ENCODE results near the gene RALGAPA2. TPM values are rescaled to one million over a fixed set of nuclear protein-coding genes. Genes with fewer than 3 reads are reported as not detected.

RALGAPA2 gene
- total RNA-seq, 1 experiment from 2014 or later: 13.4 TPM

DNA sequence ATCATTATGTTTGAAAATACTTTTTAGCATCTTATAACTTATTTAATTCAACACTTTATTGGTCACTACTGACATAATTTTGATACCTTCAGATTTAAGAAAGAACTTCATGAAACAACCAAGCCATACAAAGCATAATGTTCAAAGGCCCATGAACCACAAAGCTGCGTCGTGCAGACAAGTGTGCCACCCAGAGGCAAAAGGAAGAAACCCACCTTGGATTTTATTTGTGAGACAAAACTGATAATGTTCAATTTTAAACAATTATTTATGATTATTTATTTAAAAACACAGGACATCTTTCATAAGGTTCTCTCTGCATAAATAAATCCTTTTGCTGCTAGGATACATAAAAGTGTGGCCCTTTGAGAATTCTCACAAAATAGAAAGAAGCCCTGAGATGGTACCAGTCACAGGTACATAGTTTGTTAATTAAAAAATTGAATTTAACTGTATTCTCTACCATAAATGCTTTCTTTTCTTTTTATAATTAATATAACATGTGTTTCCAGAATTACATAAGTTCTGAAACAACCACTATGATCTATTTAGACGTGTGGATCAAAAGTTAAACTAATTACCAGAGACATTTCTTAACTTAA, 143.7 kb downstream of the RALGAPA2 start:
- ChIA-PET CTCF (no interaction called here), POLR2A (no interaction called here)
- TF ChIP-seq, protein P1, sequence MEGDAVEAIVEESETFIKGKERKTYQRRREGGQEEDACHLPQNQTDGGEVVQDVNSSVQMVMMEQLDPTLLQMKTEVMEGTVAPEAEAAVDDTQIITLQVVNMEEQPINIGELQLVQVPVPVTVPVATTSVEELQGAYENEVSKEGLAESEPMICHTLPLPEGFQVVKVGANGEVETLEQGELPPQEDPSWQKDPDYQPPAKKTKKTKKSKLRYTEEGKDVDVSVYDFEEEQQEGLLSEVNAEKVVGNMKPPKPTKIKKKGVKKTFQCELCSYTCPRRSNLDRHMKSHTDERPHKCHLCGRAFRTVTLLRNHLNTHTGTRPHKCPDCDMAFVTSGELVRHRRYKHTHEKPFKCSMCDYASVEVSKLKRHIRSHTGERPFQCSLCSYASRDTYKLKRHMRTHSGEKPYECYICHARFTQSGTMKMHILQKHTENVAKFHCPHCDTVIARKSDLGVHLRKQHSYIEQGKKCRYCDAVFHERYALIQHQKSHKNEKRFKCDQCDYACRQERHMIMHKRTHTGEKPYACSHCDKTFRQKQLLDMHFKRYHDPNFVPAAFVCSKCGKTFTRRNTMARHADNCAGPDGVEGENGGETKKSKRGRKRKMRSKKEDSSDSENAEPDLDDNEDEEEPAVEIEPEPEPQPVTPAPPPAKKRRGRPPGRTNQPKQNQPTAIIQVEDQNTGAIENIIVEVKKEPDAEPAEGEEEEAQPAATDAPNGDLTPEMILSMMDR (IDR thresholded peaks at IDR 0.05): peak; percentile 79; the same call in 1 of the 2 replicates
- TF ChIP-seq POLR2AphosphoS5 (IDR thresholded peaks at IDR 0.05; ENCODE audit: low read depth, low read length) (no peak), TCF7L2 (IDR thresholded peaks at IDR 0.05; ENCODE audit: low read depth, low read length) (no peak)
- Histone ChIP-seq H3K4me1 (ENCODE audit: control insufficient read depth, insufficient read depth, low read length) (no peaks in the 10 kb centered on the region), H3K36me3 (ENCODE audit: control insufficient read depth, insufficient read depth, low read length) (no peaks in the 10 kb centered on the region), H3K4me3 (ENCODE audit: low read depth in 2 of 2, low read length in 2 of 2) (no peak overlapping the region), H3K27me3 (ENCODE audit: control insufficient read depth, insufficient read depth, low read length) (no peaks in the 10 kb centered on the region), H3K27ac (ENCODE audit: low read length) (no peak overlapping the region), H3K9me3 (ENCODE audit: control insufficient read depth, insufficient read depth, low read depth, low read length) (no peaks in the 10 kb centered on the region)
- DNase-seq (ENCODE audit: low read depth, low spot score) (peak; percentile 25), ATAC-seq (no peak)
- in situ Hi-C loops (cut with HindIII; ENCODE audit: low pct_unique_long_range_greater_than_20kb, low sequenced_read_pairs) (no loop called here), intact Hi-C loops (cut with micrococcal nuclease; ENCODE audit: unreplicated experiment) (loop anchor here (2.0 kb wide), 2 partner anchors 208 to 486 kb away; no protein-coding TSS in a partner anchor)
- no TSS peak for BruUV-seq (replicated peaks)

DNA sequence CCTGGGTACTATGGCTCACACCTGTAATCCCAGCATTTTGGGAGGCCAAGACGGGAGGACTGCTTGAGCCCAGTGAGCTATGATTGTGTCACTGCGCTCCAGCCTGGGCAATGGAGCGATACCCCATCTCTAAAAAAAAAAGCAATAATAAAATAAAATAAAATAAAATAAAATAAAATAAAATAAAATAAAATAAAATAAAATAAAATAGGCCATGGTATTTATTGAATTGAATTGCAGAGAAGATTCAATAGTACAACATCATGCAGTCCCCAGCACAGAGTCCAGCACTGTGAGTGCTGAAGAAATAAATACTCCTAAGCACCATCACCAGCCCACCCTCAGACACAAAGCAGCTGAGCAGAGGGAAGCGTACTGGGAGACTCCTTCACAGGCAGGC, 144.7 kb downstream of the RALGAPA2 start:
- CTCF ChIA-PET: no interaction called here
- TF ChIP-seq, protein P1 (IDR thresholded peaks at IDR 0.05): no peak
- no peak for TF ChIP-seq SIN3A (IDR thresholded peaks at IDR 0.05; ENCODE audit: borderline replicate concordance, insufficient read depth, low read depth, low read length)
- no peak for TF ChIP-seq TCF7L2 (IDR thresholded peaks at IDR 0.05; ENCODE audit: low read depth, low read length)
- TF ChIP-seq, protein P2, sequence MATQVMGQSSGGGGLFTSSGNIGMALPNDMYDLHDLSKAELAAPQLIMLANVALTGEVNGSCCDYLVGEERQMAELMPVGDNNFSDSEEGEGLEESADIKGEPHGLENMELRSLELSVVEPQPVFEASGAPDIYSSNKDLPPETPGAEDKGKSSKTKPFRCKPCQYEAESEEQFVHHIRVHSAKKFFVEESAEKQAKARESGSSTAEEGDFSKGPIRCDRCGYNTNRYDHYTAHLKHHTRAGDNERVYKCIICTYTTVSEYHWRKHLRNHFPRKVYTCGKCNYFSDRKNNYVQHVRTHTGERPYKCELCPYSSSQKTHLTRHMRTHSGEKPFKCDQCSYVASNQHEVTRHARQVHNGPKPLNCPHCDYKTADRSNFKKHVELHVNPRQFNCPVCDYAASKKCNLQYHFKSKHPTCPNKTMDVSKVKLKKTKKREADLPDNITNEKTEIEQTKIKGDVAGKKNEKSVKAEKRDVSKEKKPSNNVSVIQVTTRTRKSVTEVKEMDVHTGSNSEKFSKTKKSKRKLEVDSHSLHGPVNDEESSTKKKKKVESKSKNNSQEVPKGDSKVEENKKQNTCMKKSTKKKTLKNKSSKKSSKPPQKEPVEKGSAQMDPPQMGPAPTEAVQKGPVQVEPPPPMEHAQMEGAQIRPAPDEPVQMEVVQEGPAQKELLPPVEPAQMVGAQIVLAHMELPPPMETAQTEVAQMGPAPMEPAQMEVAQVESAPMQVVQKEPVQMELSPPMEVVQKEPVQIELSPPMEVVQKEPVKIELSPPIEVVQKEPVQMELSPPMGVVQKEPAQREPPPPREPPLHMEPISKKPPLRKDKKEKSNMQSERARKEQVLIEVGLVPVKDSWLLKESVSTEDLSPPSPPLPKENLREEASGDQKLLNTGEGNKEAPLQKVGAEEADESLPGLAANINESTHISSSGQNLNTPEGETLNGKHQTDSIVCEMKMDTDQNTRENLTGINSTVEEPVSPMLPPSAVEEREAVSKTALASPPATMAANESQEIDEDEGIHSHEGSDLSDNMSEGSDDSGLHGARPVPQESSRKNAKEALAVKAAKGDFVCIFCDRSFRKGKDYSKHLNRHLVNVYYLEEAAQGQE (IDR thresholded peaks at IDR 0.05; ENCODE audit: insufficient read depth in 1 of 2, low read depth in 2 of 2, low read length in 1 of 2): no peak
- no peak for TF ChIP-seq POLR2AphosphoS5 (IDR thresholded peaks at IDR 0.05; ENCODE audit: low read depth, low read length)
- H3K36me3 ChIP-seq (ENCODE audit: control insufficient read depth, insufficient read depth, low read length): no peaks in the 10 kb centered on the region
- no peak overlapping the region for H3K27ac ChIP-seq (ENCODE audit: low read length)
- ATAC-seq: no peak
- H3K4me1 ChIP-seq (ENCODE audit: control insufficient read depth, insufficient read depth, low read length): no peaks in the 10 kb centered on the region
- no peak overlapping the region for H3K4me3 ChIP-seq (ENCODE audit: low read depth in 2 of 2, low read length in 2 of 2)
- intact Hi-C loops (cut with micrococcal nuclease; ENCODE audit: unreplicated experiment) (loop anchor here (2.0 kb wide), 2 partner anchors 207 to 485 kb away; no protein-coding TSS in a partner anchor), in situ Hi-C loops (cut with HindIII; ENCODE audit: low pct_unique_long_range_greater_than_20kb, low sequenced_read_pairs) (no loop called here)
- POLR2A ChIA-PET: no interaction called here
- no TSS peak for BruUV-seq (replicated peaks)
- no peaks in the 10 kb centered on the region for H3K27me3 ChIP-seq (ENCODE audit: control insufficient read depth, insufficient read depth, low read length)
- no peak for DNase-seq (ENCODE audit: low read depth, low spot score)
- H3K9me3 ChIP-seq (ENCODE audit: control insufficient read depth, insufficient read depth, low read depth, low read length): no peaks in the 10 kb centered on the region

Measured in Panc1 (cell line).